DND-41 (cell line): ENCODE data around the gene RSBN1L.

Source experiments
- CTCF ChIP-seq: IDR thresholded peaks from 2 replicates; pipeline ENCODE4 v1.5.1; 2012; ENCODE audit warnings: borderline replicate concordance, low read length, moderate library complexity, mild to moderate bottlenecking; ENCODE audit not compliant: poor library complexity, severe bottlenecking; ENCODE audit errors: extremely low read depth
- EZH2 ChIP-seq: IDR thresholded peaks from 3 replicates; pipeline ENCODE4 v1.6.1; 2012; ENCODE audit warnings: borderline replicate concordance, low read depth, mild to moderate bottlenecking, moderate library complexity, low read length, inconsistent platforms; ENCODE audit not compliant: severe bottlenecking

DNA sequence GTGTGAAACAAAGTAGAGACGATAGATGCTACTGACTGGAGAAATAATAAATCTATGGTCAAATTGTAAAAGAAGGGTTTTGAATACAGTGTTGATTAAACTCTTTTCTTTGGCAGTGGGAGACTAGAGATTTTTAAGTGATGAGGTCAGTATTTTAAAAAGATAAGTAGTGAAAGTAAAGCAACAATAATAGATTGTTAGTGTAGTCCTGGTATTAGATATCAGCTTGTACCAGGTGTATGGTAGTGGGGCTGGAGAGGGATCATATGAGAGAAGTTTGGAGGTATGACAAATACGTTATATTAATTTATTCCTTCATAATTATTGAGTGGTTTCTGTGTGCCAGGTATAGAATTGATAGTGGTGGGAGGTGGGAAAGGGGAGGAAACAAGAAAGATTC lies 127.5 kb downstream of the RSBN1L start:
- TF ChIP-seq CTCF = no peak
- TF ChIP-seq EZH2 = no peak
